NOMO-1 treated with DMSO at 0.1 percent for 48 hours (cell line): ENCODE data around the gene PDE12.

Source experiments
- DNase-seq: peaks from one replicate; lab custom pipeline; 2025; ENCODE audit not compliant: unreplicated experiment; lab: John Stamatoyannopoulos, UW

The PDE12 gene

GRCh38 chr3:57555738-57556458 lies at the start of gene PDE12:
PDE12 (plus strand) TSS chr3:57556274; CDS start chr3:57556380, 106 bp downstream.
- DNase-seq, result peak; percentile 89

GRCh38 chr3:57512166-57512565 lies 43.9 kb upstream of the PDE12 start:
- DNase-seq, result peak; percentile 1

- no peak for DNase-seq
Observed at GRCh38 chr3:57518276-57518915, 37.7 kb upstream of the PDE12 start.

- no peak for DNase-seq
Observed at GRCh38 chr3:57530071-57530608, 25.9 kb upstream of the PDE12 start.

GRCh38 chr3:57538465-57538864 lies 17.6 kb upstream of the PDE12 start:
- no peak for DNase-seq

GRCh38 chr3:57544181-57545125 lies 11.6 kb upstream of the PDE12 start, which contains the start of gene DNAH12:
DNAH12 (minus strand) TSS chr3:57544344; CDS start chr3:57542870, 1,474 bp downstream.
- peak; percentile 36 for DNase-seq

- DNase-seq, result no peak
Observed at GRCh38 chr3:57545636-57546268, 10.3 kb upstream of the PDE12 start.

GRCh38 chr3:57546616-57547015 lies 9.5 kb upstream of the PDE12 start:
- DNase-seq, result no peak

- DNase-seq, result no peak
Observed at GRCh38 chr3:57555306-57555705, 768 bp upstream of the PDE12 start.

- DNase-seq, result peak; percentile 20
Observed at GRCh38 chr3:57556459-57557084, 498 bp downstream of the PDE12 start.

GRCh38 chr3:57557085-57557537 lies 1.0 kb downstream of the PDE12 start:
- DNase-seq, result peak; percentile 22

- no peak for DNase-seq
Observed at GRCh38 chr3:57559526-57559925, 3.5 kb downstream of the PDE12 start.

- no peak for DNase-seq
Observed at GRCh38 chr3:57569859-57570450, 13.9 kb downstream of the PDE12 start.

- no peak for DNase-seq
Observed at GRCh38 chr3:57570878-57571277, 14.8 kb downstream of the PDE12 start.

- no peak for DNase-seq
Observed at GRCh38 chr3:57572096-57572495, 16.0 kb downstream of the PDE12 start.

GRCh38 chr3:57575966-57576626 lies 20.0 kb downstream of the PDE12 start:
- no peak for DNase-seq

- no peak for DNase-seq
Observed at GRCh38 chr3:57577801-57578200, 21.7 kb downstream of the PDE12 start.

- no peak for DNase-seq
Observed at GRCh38 chr3:57582474-57583168, 26.5 kb downstream of the PDE12 start.

GRCh38 chr3:57583544-57583943 lies 27.5 kb downstream of the PDE12 start:
- DNase-seq, result no peak
